ENCODE results near the gene RPL22.

GRCh38 chr1:6142036-6142621 is 57.3 kb downstream of the RPL22 start:
- TF ChIP-seq CTCF (IDR thresholded peaks at IDR 0.05): no peak
- no peak for TF ChIP-seq POLR2AphosphoS5 (IDR thresholded peaks at IDR 0.05; ENCODE audit: low read depth, low read length)

Data from Panc1 (cell line).